NOMO-1 (cell line): ENCODE measurements around the gene CPNE7.

Source experiments
- DNase-seq, 2 experiments: peaks; one replicate each; lab custom pipeline; 2025; ENCODE audit not compliant: unreplicated experiment in 2 of 2; lab: John Stamatoyannopoulos, UW

The CPNE7 gene

DNA sequence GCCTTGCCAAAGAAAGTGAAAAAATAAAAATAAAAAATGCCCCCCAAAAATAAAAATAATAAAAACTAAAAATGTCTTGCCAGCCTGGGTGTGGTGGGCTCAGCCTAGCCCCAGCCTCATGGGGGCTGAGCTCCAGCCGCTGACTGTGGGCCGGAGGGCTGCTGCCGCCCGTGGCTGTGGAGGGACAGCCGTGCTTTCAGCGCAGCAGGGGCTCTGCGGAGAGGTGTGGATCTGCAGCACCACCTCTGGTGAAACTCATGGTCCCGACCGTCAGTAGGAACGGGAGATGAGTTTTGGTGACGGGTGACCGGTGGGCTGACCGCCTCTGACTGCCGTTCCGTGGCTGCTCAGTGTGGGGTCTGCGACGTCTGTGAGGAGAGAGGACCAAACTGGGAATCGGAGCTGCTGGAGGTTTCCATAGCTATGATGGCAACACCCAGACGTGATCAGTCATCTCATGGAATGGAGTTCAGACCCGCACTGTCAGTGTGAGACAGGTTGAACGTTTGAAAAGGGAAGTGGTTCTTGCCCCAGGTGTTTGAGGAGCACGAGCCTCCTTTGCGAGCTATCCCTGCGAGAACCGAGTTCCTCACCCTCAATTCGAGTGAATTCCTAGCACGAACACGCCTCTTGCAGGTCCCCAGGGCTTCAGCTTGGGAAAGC, 27.1 kb upstream of the CPNE7 start:
- DNase-seq, result no peak

DNA sequence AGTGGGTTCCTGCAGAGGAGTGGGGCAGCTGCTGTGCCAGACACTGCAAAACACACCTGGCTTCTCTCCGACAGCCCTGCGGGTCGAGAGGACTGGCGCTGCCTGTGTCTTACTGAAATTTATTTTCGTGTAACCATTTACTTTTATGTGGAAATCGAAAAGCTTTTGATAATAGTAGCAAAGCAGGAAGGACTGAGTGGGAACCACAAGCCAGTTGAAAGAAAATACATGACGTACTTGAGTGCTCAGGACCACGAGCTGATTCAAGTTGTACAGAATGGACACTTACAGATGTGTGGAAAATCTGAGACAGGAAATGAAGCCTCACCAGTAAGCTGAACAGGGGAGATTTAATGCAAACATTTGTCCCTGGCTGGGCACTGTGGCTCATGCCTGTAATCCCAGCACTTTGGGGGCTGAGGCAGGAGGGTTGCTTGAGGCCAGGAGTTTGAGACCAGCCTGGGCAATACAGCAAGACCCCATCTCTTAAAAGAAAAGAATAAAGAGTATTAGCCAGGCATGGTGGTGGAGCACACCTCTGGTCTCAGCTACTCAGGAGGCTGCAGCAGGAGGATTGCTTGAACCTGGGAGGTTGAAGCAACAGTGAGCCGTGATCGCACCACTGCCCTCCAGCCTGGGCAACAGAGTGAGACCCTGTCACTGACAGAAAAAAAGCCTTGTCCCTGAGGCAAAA, 26.4 kb upstream of the CPNE7 start:
- no peak for DNase-seq

DNA sequence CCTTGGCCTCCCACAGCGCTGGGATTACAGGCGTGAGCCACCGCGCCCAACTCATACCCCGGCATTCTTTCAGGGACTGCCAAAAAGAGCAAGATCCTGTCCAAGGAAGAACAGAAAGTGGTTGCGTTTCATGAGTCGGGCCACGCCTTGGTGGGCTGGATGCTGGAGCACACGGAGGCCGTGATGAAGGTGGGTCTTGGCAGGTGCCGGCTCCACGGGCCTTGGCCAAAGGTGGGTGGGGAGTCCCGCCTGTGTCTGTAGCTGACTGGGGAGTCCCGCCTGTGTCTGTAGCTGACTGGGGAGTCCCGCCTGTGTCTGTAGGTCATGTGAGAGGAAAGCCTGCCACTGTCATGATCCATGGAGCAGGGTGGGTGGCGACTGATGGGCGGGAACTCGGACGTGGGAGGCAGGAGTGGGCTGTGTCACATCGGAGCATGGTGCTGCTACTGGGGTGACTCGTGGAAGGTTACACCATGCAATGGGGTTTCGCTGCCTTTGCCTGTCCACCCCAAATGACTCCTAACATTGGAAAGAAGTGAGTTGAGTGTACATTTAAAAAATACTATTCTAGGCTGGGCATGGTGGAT, 25.0 kb upstream of the CPNE7 start:
- no peak for DNase-seq

DNA sequence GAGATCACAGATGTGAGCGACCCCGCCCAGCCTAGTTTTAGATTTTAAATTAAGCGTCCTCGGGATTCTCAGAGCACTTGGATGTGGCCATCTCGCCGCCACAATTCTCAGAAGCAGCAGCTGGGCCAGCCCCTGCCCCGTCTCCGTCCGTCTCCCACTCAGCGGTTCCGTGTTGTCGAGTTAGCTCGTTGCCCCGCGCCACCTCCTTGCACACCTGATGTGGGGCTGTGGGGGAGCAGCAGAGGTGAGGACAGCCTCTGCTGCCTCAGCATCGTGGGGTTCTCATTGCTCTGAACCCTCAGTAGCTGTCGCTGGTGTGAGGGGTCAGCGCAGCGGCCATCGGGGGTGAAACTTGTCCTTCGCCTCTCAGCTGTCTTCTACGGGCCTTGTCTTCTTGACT, 23.2 kb upstream of the CPNE7 start:
- no peak for DNase-seq

DNA sequence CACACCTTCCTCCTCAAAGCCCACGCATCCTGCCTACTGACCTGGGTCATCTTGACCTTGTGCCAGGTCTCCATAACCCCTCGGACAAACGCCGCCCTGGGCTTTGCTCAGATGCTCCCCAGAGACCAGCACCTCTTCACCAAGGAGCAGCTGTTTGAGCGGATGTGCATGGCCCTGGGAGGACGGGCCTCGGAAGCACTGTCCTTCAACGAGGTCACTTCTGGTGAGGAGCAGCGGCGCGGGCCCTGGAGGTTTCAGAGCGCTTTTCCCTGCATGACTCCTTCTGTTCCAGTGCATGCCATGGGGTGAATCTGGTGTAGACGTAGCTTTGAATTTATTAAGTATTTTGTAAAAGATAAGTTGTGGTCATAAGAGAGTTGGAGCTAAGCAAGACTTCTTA, 22.6 kb upstream of the CPNE7 start:
- no peak for DNase-seq

DNA sequence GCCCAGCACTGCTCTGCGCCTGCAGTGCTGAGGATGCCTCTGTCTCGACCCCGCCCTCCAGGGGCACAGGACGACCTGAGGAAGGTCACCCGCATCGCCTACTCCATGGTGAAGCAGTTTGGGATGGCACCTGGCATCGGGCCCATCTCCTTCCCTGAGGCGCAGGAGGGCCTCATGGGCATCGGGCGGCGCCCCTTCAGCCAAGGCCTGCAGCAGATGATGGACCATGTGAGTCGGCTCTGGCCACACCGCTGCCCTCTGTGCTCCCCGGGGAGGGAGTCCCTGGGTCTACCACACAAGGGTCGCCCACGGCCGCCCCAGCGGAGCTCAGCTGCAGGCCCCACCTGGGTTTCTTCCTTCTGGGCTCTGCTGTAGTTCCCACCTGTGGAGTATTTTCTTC, 21.8 kb upstream of the CPNE7 start:
- no peak for DNase-seq

DNA sequence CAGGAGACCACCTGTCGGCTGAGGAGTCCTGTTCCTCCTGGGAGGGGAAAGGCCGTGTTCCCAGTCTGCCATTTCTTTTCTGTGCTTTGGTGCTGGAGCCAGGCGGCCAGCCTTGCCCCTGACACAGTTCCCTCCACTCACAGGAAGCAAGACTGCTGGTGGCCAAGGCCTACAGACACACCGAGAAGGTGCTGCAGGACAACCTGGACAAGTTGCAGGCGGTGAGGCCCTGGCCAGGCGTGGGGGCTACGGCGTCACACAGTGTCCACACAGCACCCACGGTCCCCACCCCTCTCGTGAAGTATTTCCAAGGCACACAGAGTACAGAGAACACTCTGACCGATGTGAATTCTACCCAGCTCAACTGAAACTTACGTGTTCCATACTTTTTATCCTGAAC, 21.2 kb upstream of the CPNE7 start:
- DNase-seq, result no peak

DNA sequence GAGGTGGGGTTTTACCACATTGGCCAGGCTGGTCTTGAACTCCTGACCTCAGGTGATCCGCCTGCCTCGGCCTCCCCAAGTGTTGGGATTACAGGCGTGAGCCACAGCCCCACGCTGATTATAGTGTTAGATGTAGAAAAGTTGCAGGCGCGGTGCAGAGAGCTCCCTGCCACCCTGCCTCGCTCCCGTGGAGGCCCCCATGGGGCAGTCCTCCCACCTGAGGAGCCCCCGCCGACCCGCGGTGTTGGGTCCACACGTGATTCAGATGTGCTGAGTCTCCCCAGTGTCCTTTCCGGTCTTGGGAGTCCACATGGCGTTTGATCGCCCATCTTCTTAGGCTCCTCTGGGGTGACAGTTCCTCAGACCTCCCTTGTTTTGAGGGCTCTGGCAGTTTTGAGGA, 20.3 kb upstream of the CPNE7 start:
- DNase-seq, result no peak

DNA sequence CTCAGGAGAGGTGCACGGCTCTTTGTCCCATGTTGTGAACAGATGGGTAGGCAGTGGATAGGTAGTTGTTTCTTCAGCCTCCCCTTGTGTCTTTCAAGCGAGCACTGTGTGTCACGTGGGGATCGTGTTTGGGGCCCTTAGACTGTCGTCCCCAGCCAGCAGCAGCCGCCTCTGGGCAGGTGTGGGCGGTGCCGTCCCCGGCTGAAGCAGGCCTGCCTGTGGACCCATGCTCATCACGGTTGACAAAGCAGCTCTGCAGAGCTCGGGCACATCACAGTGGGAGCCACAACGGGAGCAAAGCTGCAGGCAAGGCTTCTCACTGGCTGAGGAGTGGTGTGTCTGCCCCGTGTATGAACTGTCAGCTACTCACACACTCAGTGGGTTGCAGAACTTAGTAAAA, 19.8 kb upstream of the CPNE7 start:
- DNase-seq, result no peak

DNA sequence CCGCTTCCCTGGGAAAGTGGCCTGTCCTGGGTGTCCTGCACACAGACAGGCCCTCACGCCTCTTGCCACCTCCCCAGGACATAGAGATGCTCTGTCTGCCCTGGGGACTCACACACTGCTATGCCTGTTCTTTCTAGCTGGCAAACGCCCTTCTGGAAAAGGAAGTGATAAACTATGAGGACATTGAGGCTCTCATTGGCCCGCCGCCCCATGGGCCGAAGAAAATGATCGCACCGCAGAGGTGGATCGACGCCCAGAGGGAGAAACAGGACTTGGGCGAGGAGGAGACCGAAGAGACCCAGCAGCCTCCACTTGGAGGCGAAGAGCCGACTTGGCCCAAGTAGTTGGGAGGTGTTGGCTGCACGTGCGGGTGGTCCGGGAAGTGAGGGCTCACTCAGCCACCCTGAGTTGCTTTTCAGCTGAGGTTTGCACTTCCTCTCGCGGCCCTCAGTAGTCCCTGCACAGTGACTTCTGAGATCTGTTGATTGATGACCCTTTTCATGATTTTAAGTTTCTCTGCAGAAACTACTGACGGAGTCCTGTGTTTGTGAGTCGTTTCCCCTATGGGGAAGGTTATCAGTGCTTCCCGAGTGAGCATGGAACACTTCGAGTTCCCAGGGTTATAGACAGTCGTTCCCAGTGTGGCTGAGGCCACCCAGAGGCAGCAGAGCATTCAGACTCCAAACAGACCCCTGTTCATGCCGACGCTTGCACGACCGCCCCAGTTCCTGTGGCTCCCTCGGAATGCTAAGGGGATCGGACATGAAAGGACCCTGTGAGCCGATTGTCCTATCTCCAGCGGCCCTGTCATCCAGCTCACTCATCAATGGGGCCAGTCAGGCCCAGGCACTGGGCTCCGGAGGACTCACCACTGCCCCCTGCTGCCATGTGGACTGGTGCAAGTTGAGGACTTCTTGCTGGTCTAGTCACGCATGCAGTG, 18.5 kb upstream of the CPNE7 start:
- peak; percentile 63 to 66 for DNase-seq

DNA sequence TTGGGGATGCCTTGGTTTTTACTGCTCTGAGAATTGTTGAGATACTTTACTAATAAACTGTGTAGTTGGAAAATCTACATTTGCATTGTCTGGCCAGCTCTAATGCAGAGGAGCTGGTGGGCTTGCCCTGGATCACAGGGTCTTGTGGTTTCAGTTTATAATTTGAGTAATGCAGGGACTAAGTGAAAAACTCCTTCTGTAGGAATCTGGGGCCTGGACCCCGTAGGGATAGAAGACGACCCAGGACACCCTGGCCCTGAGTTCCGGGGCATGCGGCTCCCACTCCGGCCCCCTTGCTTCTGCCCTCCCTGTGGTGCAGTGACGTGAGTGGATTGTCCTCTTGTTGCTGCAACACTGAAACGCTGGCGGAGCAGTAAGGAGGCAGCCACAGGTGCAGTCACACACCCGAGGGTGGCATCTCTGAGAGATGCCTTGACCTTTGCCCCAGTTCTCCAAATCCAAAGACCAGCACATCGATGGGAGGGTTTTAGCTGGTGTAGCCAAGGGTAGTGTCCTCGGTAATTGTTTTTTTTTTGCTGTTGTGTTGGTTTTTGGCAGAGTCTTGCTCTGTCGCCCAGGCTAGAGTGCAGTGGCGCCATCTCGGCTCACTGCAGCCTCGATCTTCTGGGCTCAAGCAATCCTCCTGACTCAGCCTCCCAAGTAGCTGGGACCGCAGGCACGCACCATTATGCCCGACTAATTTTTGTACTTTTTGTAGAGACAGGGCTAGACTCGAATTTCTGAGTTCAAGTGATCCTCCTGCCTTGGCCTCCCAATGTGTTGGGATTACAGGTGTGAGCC, 17.7 kb upstream of the CPNE7 start:
- no peak for DNase-seq

DNA sequence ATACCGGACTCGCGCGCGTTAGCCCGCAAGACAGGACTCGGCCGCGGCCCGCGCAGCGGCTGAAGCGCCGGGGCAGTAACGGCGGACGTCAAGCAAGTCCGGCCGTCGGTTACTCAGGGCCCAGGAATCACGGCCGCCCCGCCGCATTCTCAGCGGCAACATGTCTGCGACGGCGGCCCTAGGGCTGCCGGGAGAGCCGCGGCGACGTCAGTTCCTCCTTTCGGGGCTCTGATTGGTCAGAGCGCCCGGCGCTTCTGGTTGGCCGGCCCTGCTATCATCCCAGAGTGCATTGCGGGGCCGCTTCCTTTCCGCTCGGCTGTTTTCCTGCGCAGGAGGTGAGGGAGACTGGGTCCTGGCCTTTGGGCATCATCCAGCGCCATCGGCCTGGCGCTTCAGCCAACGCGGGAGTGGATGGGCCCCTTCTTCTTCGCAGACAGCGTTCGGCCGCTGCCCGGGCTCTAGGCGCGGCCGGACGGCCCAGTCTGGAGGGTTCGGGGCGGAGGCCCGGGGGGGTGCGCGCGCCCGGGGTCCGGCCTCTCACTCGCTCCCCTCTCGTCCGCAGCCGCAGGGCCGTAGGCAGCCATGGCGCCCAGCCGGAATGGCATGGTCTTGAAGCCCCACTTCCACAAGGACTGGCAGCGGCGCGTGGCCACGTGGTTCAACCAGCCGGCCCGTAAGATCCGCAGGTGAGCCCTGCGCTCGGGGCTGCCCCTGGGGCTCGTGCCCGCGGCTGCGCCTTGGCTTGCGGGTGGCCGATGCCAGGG, 15.0 kb upstream of the CPNE7 start, which contains the start of gene RPL13:
Gene RPL13, plus strand, starts transcription at position 305 of the 764 bp plus-strand sequence. Its CDS starts 278 bp downstream, at position 583.
- DNase-seq, result peak; percentile 94 to 95

DNA sequence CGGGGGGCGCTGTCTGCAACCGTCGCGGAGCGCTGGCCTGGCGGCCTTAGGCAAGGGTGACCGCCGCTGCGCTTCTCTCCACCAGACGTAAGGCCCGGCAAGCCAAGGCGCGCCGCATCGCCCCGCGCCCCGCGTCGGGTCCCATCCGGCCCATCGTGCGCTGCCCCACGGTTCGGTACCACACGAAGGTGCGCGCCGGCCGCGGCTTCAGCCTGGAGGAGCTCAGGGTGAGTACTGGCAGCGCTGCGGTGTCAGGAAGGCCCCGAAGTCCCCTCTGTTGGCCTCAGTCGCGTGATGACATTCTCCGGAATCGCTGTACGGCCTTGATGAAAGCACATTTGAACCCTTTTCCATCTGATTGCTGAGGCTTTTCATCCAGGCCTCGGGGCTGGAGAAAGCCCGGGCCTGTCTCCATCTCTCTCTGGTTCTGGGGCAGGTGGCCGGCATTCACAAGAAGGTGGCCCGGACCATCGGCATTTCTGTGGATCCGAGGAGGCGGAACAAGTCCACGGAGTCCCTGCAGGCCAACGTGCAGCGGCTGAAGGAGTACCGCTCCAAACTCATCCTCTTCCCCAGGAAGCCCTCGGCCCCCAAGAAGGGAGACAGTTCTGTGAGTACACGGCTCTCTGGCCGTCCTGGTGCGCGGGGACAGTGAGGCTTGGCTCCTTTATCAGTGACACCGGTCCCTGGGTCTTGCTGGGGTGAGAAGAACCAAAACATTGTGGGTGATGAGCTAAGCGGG, 14.2 kb upstream of the CPNE7 start:
- DNase-seq, result no peak

DNA sequence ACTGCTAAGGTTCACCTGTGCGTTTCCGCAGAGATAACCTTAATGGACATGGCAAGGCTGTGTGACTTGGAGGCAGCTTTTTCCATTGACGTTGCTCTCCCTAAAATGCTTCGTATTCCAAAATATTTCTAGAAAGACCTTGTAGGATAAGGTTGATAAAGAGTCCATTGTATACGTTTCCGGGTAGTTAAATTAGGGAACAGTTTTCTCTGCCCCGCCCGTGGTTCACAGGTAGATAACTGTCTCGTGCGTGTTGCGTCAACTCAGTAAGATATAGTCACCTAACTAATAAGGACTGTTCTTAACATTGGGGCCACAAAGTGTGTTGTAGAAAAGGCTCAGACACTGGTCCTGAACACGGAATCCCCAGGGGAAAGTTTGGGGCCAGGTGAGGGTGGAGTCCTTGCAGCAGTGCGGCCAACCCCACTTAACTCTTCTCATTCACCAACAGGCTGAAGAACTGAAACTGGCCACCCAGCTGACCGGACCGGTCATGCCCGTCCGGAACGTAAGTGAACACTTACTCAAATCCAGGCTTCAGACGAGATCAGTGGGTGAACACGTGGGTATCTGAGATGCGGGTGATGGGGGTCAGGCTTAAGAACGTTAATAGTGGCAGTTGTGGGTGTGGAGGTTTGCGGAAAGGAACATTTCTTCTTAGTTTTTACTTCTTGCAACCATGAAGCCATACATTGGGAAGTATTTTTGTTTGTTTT, 13.5 kb upstream of the CPNE7 start:
- no peak for DNase-seq

DNA sequence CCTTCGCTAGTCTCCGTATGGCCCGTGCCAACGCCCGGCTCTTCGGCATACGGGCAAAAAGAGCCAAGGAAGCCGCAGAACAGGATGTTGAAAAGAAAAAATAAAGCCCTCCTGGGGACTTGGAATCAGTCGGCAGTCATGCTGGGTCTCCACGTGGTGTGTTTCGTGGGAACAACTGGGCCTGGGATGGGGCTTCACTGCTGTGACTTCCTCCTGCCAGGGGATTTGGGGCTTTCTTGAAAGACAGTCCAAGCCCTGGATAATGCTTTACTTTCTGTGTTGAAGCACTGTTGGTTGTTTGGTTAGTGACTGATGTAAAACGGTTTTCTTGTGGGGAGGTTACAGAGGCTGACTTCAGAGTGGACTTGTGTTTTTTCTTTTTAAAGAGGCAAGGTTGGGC, 12.6 kb upstream of the CPNE7 start:
- DNase-seq, result no peak

DNA sequence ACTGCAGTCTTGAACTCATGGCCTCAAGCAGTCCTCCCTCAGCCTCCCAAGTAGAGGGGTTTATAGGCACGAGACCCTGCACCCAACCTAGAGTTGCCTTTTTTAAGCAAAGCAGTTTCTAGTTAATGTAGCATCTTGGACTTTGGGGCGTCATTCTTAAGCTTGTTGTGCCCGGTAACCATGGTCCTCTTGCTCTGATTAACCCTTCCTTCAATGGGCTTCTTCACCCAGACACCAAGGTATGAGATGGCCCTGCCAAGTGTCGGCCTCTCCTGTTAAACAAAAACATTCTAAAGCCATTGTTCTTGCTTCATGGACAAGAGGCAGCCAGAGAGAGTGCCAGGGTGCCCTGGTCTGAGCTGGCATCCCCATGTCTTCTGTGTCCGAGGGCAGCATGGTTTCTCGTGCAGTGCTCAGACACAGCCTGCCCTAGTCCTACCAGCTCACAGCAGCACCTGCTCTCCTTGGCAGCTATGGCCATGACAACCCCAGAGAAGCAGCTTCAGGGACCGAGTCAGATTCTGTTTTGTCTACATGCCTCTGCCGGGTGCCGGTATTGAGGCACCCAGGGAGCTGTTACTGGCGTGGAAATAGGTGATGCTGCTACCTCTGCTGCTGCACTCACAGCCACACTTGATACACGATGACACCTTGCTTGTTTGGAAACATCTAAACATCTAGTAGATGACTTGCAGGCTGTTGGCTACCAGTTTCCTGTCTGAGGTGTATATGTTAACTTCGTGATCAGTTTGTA, 11.7 kb upstream of the CPNE7 start:
- DNase-seq, result no peak

DNA sequence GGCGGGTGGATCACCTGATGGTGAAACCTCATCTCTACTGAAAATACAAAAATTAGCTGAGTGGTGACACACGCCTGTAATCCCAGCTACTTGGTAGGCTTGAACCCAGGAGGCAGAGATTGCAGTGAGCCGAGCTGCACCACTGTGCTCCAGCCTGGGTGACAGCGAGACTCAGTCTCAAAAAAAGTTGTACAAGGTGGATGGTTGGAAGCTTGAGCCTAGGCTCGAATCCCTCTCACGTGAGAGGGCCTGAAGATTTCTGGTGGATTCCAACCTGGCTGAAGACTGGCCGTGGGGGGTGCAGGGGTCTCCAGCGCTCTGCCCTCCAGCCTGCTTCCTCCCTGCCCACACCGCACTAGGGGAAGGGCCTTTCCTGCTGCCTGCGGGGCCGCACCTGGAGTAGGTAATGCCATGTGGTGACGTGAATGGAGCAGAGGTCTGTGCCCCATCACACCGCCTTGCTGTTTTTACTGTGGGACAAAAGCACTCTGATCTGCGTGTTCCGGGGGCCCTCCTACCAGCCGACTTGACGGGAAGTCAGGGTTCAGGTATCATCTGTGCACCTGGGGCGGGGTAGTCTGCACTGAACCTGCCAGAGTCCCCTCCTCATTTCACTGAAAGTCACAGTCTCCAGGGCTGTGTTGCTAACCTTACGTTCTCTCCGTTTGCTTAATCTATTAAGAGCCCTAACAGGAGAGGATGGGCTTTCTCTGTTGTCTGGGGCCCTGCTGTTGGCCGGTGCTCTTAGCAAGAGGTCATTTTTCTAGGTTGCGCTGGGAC, 10.9 kb upstream of the CPNE7 start:
- no peak for DNase-seq
